RWPE2 (cell line): ENCODE measurements around the gene CERS2.
"Not testable (repeated sequence)": the region's sequence is repeated elsewhere in the genome, so short reads cannot be mapped to it uniquely, and the experiment has no call there.

Experiments used
- ATAC-seq: fragments of 200-7000 bp; cut with Tn5 transposase; 3 replicates; pipeline ENCODE4 v1.9.1; 2021; ENCODE audit warnings: low read depth
- DNase-seq: peaks from one replicate; pipeline ENCODE4 v3.0.0-alpha.2; 2020; ENCODE audit warnings: low spot score
- H3K27ac ChIP-seq: fragments of 450-650 bp; 2 replicates; pipeline ENCODE4 v1.5.1; 2017; ENCODE audit warnings: mild to moderate bottlenecking; ENCODE audit not compliant: poor library complexity, severe bottlenecking
- H3K27me3 ChIP-seq: fragments of 250-450 bp; sonication (Bioruptor Pico); 2 replicates; pipeline ENCODE4 v1.5.1; 2021; ENCODE audit warnings: mild to moderate bottlenecking, moderate library complexity; ENCODE audit not compliant: insufficient read depth, poor library complexity, severe bottlenecking
- H3K36me3 ChIP-seq: fragments of 250-450 bp; sonication (Bioruptor Pico); 2 replicates; pipeline ENCODE4 v1.5.1; 2020; ENCODE audit warnings: low read depth, mild to moderate bottlenecking, moderate library complexity
- H3K4me1 ChIP-seq: fragments of 250-450 bp; sonication (Bioruptor Pico); 2 replicates; pipeline ENCODE4 v1.5.1; 2021; ENCODE audit warnings: mild to moderate bottlenecking, moderate library complexity; ENCODE audit not compliant: insufficient read depth, poor library complexity, severe bottlenecking
- H3K4me3 ChIP-seq: fragments of 250-450 bp; sonication (Bioruptor Pico); 2 replicates; pipeline ENCODE4 v1.5.1; 2021; ENCODE audit warnings: mild to moderate bottlenecking, moderate library complexity; ENCODE audit not compliant: severe bottlenecking
- H3K9me3 ChIP-seq: fragments of 250-450 bp; sonication (Bioruptor Pico); 2 replicates; pipeline ENCODE4 v1.5.1; 2021; ENCODE audit warnings: mild to moderate bottlenecking, moderate library complexity; ENCODE audit not compliant: severe bottlenecking
- CTCF ChIP-seq: fragments of 450-650 bp; IDR thresholded peaks from one replicate; pipeline ENCODE4 v1.5.1; 2017; ENCODE audit warnings: mild to moderate bottlenecking, moderate library complexity; ENCODE audit not compliant: poor library complexity, severe bottlenecking

Gene CERS2

GRCh38 chr1:150944856-150945255, 29.8 kb downstream of the CERS2 start:
- Histone ChIP-seq H3K27me3 (no peaks in the 10 kb centered on the region), H3K27ac (no peak overlapping the region), H3K36me3 (peaks cover 88% of the 10 kb centered on the region), H3K9me3 (no peaks in the 10 kb centered on the region), H3K4me3 (no peak overlapping the region), H3K4me1 (no peaks in the 10 kb centered on the region)
- ATAC-seq (no peak), DNase-seq (no peak)
- no peak for TF ChIP-seq CTCF

- DNase-seq (no peak), ATAC-seq (no peak)
- Histone ChIP-seq H3K4me1 (no peaks in the 10 kb centered on the region), H3K27me3 (no peaks in the 10 kb centered on the region), H3K9me3 (peaks cover 10% of the 10 kb centered on the region), H3K4me3 (no peak overlapping the region), H3K36me3 (peaks cover 86% of the 10 kb centered on the region), H3K27ac (no peak overlapping the region)
- no peak for TF ChIP-seq CTCF
Observed at GRCh38 chr1:150931773-150932172, 42.9 kb downstream of the CERS2 start.

GRCh38 chr1:150928775-150929174, 45.9 kb downstream of the CERS2 start:
- DNase-seq, H3K4me3 ChIP-seq, H3K27me3 ChIP-seq, H3K4me1 ChIP-seq, ATAC-seq, H3K27ac ChIP-seq: not testable (repeated sequence)
- Histone ChIP-seq H3K36me3 (peaks cover 59% of the 10 kb centered on the region), H3K9me3 (peaks cover 10% of the 10 kb centered on the region)

- H3K9me3 ChIP-seq, result peaks cover 10% of the 10 kb centered on the region
- ATAC-seq (no peak), DNase-seq (no peak)
- H3K27me3 ChIP-seq, result no peaks in the 10 kb centered on the region
- no peak for TF ChIP-seq CTCF
- no peak overlapping the region for H3K4me3 ChIP-seq
- H3K27ac ChIP-seq, result no peak overlapping the region
- no peaks in the 10 kb centered on the region for H3K4me1 ChIP-seq
- peaks cover 59% of the 10 kb centered on the region for H3K36me3 ChIP-seq
Observed at GRCh38 chr1:150928286-150928685, 46.3 kb downstream of the CERS2 start.

- DNase-seq (no peak), ATAC-seq (no peak)
- Histone ChIP-seq H3K4me3 (no peak overlapping the region), H3K36me3 (peaks cover 55% of the 10 kb centered on the region), H3K27me3 (no peaks in the 10 kb centered on the region), H3K9me3 (peaks cover 10% of the 10 kb centered on the region), H3K4me1 (peaks cover 4% of the 10 kb centered on the region), H3K27ac (no peak overlapping the region)
- TF ChIP-seq CTCF, result no peak
Observed at GRCh38 chr1:150927624-150928023, 47.0 kb downstream of the CERS2 start.
